Gastrocnemius medialis (tissue), 4 donors: ENCODE results near the gene OR4N2. TPM values are rescaled to one million over a fixed set of nuclear protein-coding genes. Genes with fewer than 3 reads are reported as not detected.
"Not testable (repeated sequence)": the region's sequence is repeated elsewhere in the genome, so short reads cannot be mapped to it uniquely, and the experiment has no call there.

Experiments
- ATAC-seq, 2 donors: fragments of 150-250 bp; one replicate each; pipeline ENCODE4 v1.9.1; 2016
- DNase-seq, 2 donors: peaks; one replicate each; pipeline ENCODE4 v3.0.0-alpha.2; 2019
- H3K27ac ChIP-seq, 4 donors: fragments of 200-600 bp; sonication (generic); 1 replicate in 1 of 4; 2 replicates in 3 of 4; pipeline ENCODE4 v1.5.1; 2016 to 2018; ENCODE audit warnings: mild to moderate bottlenecking in 2 of 4, moderate library complexity in 1 of 4
- H3K27me3 ChIP-seq, 3 donors: fragments of 200-600 bp; sonication (generic) in 2 of 3; 1 replicate in 1 of 3; 2 replicates in 2 of 3; pipeline versions ENCODE4 v1.5.1 to v1.6.0; 2016 to 2019; ENCODE audit warnings: mild to moderate bottlenecking in 1 of 3, moderate library complexity in 1 of 3
- H3K36me3 ChIP-seq, 2 donors: fragments of 200-600 bp; sonication (generic) in 1 of 2; one replicate each; pipeline ENCODE4 v1.5.1; 2017 to 2018
- H3K4me1 ChIP-seq, 2 donors: fragments of 200-600 bp; sonication (generic) in 1 of 2; one replicate each; pipeline ENCODE4 v1.5.1; 2016 to 2017; ENCODE audit warnings: mild to moderate bottlenecking in 2 of 2
- H3K4me3 ChIP-seq, 4 donors: fragments of 200-600 bp; sonication (generic) in 3 of 4; 1 replicate in 1 of 4; 2 replicates in 3 of 4; pipeline ENCODE4 v1.5.1; 2016 to 2019; ENCODE audit warnings: mild to moderate bottlenecking in 2 of 4
- H3K9me3 ChIP-seq, 3 donors: fragments of 200-600 bp; sonication (generic) in 2 of 3; 1 replicate in 1 of 3; 2 replicates in 2 of 3; pipeline ENCODE4 v1.5.1; 2016 to 2019
- CTCF ChIP-seq, 5 experiments: fragments of 450-650 bp in 3 of 5; fragments of 200-600 bp in 2 of 5; sonication (generic) in 2 of 5; IDR thresholded peaks in 4 of 5; conservative IDR thresholded peaks in 1 of 5; 1 replicate in 4 of 5; 2 replicates in 1 of 5; pipeline ENCODE4 v1.5.1; 2016 to 2019; ENCODE audit warnings: antibody characterized with exemption in 5 of 5, mild to moderate bottlenecking in 3 of 5, moderate library complexity in 3 of 5
- POLR2A ChIP-seq, 2 donors: fragments of 450-650 bp; IDR thresholded peaks; one replicate each; pipeline ENCODE4 v1.6.1; 2017; ENCODE audit warnings: antibody characterized with exemption in 2 of 2, mild to moderate bottlenecking in 2 of 2, moderate library complexity in 2 of 2
- in situ Hi-C, 4 donors: fragments of 200-750 bp; cut with MboI; loops; one replicate each; pipeline versions ENCODE4 v1.15.0 to v1.8.0; 2017; ENCODE audit warnings: low sequenced_read_pairs in 4 of 4
- intact Hi-C: fragments of 100-400 bp; cut with DNase I; formaldehyde crosslinking; loops from one replicate; pipeline ENCODE4 v1.15.1; 2023; ENCODE audit warnings: low total_unique reads
- total RNA-seq, 4 donors: library from RNA; depleted of rRNA; stranded (reverse); fragments of >200 nt; gene quantifications; one replicate each; pipeline versions ENCODE4 v1.1.0 to v1.2.3, GENCODE V29; 2016

OR4N2 gene
- total RNA-seq, result not detected

GRCh38 chr14:19803470-19803869 lies at the start of gene OR4N2:
Gene OR4N2 (plus strand): TSS chr14:19803770. CDS start chr14:19827449, 23,679 bp downstream.
- H3K27ac ChIP-seq, H3K36me3 ChIP-seq, H3K9me3 ChIP-seq, ATAC-seq, in situ Hi-C loops, H3K27me3 ChIP-seq, intact Hi-C loops, DNase-seq, H3K4me1 ChIP-seq, H3K4me3 ChIP-seq: not testable (repeated sequence)

GRCh38 chr14:19754172-19754571 lies 49.4 kb upstream of the OR4N2 start:
- Histone ChIP-seq H3K27ac (no peak overlapping the region), H3K9me3 (no peaks in the 10 kb centered on the region), H3K36me3 (no peaks in the 10 kb centered on the region), H3K27me3 (no peaks in the 10 kb centered on the region), H3K4me3 (no peak overlapping the region), H3K4me1 (no peaks in the 10 kb centered on the region)
- ATAC-seq (no peak), DNase-seq (no peak)
- TF ChIP-seq POLR2A (IDR thresholded peaks at IDR 0.05) (no peak), CTCF (IDR thresholded peaks at IDR 0.05 in 4 of 5, conservative IDR thresholded peaks at IDR 0.05 in 1 of 5) (no peak)
- intact Hi-C loops, result no loop called here
- in situ Hi-C loops, result no loop called here

- H3K9me3 ChIP-seq, H3K27ac ChIP-seq, ATAC-seq, H3K4me1 ChIP-seq, in situ Hi-C loops, H3K4me3 ChIP-seq, DNase-seq, H3K27me3 ChIP-seq, intact Hi-C loops, H3K36me3 ChIP-seq: not testable (repeated sequence)
Measured at GRCh38 chr14:19771491-19771890, 32.1 kb upstream of the OR4N2 start.

- ATAC-seq (no peak), DNase-seq (no peak)
- H3K27me3 ChIP-seq, result no peaks in the 10 kb centered on the region
- intact Hi-C loops (no loop called here), in situ Hi-C loops (no loop called here)
- no peaks in the 10 kb centered on the region for H3K36me3 ChIP-seq
- no peaks in the 10 kb centered on the region for H3K9me3 ChIP-seq
- H3K4me1 ChIP-seq, result no peaks in the 10 kb centered on the region
- H3K27ac ChIP-seq, result no peak overlapping the region
- TF ChIP-seq CTCF (IDR thresholded peaks at IDR 0.05 in 4 of 5, conservative IDR thresholded peaks at IDR 0.05 in 1 of 5) (no peak), POLR2A (IDR thresholded peaks at IDR 0.05) (no peak)
- no peak overlapping the region for H3K4me3 ChIP-seq
Measured at GRCh38 chr14:19771895-19772430, 31.6 kb upstream of the OR4N2 start.

- H3K27me3 ChIP-seq, H3K36me3 ChIP-seq, H3K9me3 ChIP-seq, intact Hi-C loops, ATAC-seq, H3K4me3 ChIP-seq, H3K27ac ChIP-seq, in situ Hi-C loops, H3K4me1 ChIP-seq, DNase-seq: not testable (repeated sequence)
Measured at GRCh38 chr14:19772454-19772853, 31.1 kb upstream of the OR4N2 start.

GRCh38 chr14:19773204-19773603 lies 30.4 kb upstream of the OR4N2 start, which contains the start of gene OR4M1:
Gene OR4M1 (plus strand): TSS chr14:19773504. CDS start chr14:19780323, 6,819 bp downstream.
- in situ Hi-C loops, H3K36me3 ChIP-seq, intact Hi-C loops: not testable (repeated sequence)

GRCh38 chr14:19775587-19775986 lies 28.0 kb upstream of the OR4N2 start:
- Histone ChIP-seq H3K27ac (no peak overlapping the region), H3K4me1 (no peaks in the 10 kb centered on the region), H3K9me3 (no peaks in the 10 kb centered on the region), H3K4me3 (no peak overlapping the region), H3K36me3 (no peaks in the 10 kb centered on the region), H3K27me3 (no peaks in the 10 kb centered on the region)
- DNase-seq, result no peak
- no peak for ATAC-seq
- no peak for TF ChIP-seq CTCF (IDR thresholded peaks at IDR 0.05 in 4 of 5, conservative IDR thresholded peaks at IDR 0.05 in 1 of 5)
- no peak for TF ChIP-seq POLR2A (IDR thresholded peaks at IDR 0.05)
- in situ Hi-C loops (no loop called here), intact Hi-C loops (no loop called here)

More at GRCh38 chr14:19773204-19773603, 30.4 kb upstream of the OR4N2 start, which contains the start of gene OR4M1:
- H3K9me3 ChIP-seq, DNase-seq, H3K4me1 ChIP-seq, H3K27ac ChIP-seq, H3K4me3 ChIP-seq, H3K27me3 ChIP-seq, ATAC-seq: not testable (repeated sequence)

- H3K27ac ChIP-seq, H3K4me3 ChIP-seq, H3K9me3 ChIP-seq, H3K4me1 ChIP-seq, H3K36me3 ChIP-seq, DNase-seq, in situ Hi-C loops, H3K27me3 ChIP-seq, ATAC-seq, intact Hi-C loops: not testable (repeated sequence)
Measured at GRCh38 chr14:19785848-19786247, 17.7 kb upstream of the OR4N2 start.

- H3K27me3 ChIP-seq, H3K36me3 ChIP-seq, ATAC-seq, intact Hi-C loops, in situ Hi-C loops, H3K4me1 ChIP-seq, H3K27ac ChIP-seq, H3K9me3 ChIP-seq, H3K4me3 ChIP-seq, DNase-seq: not testable (repeated sequence)
Measured at GRCh38 chr14:19787318-19787717, 16.3 kb upstream of the OR4N2 start.
